B cell (primary cell): Measurements from ENCODE around the gene AUTS2.

Source experiments
- CTCF ChIP-seq: fragments of 200-600 bp; IDR thresholded peaks from one replicate; pipeline ENCODE4 v1.8.0; 2022; ENCODE audit warnings: antibody characterized with exemption, mild to moderate bottlenecking
- EZH2 ChIP-seq: IDR thresholded peaks from 2 replicates; pipeline ENCODE4 v1.6.1; 2012; ENCODE audit warnings: borderline replicate concordance, low read depth, mild to moderate bottlenecking, moderate library complexity, low read length; ENCODE audit not compliant: insufficient read depth, poor library complexity, severe bottlenecking

- TF ChIP-seq EZH2 = no peak
- TF ChIP-seq CTCF = no peak
These were observed 1010.0 kb downstream of the AUTS2 start for GRCh38 chr7:70608229-70608628.
